GM21737 (cell line): ENCODE measurements around the gene DTNB.

Experiments used
- ATAC-seq: cut with Tn5 transposase; IDR thresholded peaks from one replicate; pipeline ENCODE4 v1.9.1; 2021; ENCODE audit warnings: mild to moderate bottlenecking, moderate library complexity; ENCODE audit not compliant: unreplicated experiment

Gene DTNB

DNA sequence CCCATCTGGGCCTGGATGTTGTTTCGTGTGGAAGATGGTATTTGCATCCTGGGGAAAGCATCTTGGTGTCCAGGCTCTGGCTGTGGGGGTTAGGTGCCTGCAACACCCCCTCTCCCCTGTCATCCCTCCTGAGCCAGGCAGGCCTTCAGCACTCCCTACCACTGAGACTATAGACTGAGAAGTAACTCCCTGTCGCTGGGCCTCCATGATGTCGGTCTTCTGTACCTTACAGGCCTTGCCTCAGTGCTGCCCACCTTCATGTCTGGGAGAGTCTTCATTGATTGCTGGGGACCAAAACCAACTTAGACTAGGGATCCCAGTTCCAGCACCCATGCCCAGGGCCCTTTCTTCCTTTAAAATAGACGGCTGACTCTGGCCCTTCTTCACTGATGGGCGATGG lies 298.6 kb downstream of the DTNB start:
- no peak for ATAC-seq

DNA sequence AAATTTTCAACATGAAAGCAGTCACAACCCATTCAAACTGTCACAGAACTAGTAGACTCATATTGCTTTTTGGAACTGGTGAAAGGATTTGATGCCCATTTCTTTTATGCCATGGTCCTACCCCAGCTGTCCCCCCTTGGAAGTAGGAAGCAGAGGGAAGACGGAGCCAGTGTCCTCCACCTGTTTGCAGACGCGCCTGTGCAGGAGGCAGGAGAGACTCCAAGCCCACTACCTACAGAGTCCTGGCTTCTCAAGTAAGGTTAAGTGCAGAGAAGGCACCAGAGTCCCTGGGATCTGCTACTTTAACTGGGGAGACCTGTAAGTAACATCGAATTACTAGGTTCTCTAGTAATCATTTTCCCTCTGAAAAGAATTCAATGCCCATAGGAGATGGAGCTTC lies 299.0 kb downstream of the DTNB start:
- no peak for ATAC-seq

DNA sequence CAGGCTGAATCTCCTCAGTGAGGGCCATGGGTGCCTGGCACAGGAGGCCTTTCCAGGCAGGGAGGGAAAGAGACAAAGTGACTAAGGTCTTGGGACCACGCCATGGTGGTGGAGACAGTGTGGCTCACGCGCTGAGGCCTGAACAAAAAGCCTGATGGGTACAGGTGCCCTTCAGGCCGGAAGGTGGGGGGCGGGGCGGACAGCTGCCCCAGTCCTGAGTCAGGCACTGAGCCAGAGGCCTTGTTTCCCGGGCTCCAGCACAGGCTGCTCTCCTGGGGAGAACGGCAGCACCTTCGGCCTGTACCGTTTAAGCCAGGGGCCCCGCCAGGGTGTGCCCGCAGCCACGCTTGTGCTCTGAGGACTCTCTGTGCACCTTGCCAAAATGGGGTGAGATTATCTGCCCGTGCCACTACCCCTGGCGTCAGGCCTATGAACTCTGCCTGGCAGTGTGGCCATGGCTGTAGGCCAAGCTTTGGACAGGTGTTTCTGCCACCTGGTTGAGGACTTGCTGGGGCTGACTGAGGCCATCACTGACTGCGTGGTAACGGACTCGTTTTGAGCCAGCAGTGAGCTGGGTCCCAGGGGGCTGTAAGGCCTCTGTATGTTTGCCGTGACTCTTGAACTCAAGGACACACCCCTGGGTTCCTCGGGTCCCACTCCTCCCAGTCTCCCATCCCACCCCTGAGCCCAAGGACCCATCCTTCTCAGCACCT lies 300.0 kb downstream of the DTNB start:
- ATAC-seq = no peak

DNA sequence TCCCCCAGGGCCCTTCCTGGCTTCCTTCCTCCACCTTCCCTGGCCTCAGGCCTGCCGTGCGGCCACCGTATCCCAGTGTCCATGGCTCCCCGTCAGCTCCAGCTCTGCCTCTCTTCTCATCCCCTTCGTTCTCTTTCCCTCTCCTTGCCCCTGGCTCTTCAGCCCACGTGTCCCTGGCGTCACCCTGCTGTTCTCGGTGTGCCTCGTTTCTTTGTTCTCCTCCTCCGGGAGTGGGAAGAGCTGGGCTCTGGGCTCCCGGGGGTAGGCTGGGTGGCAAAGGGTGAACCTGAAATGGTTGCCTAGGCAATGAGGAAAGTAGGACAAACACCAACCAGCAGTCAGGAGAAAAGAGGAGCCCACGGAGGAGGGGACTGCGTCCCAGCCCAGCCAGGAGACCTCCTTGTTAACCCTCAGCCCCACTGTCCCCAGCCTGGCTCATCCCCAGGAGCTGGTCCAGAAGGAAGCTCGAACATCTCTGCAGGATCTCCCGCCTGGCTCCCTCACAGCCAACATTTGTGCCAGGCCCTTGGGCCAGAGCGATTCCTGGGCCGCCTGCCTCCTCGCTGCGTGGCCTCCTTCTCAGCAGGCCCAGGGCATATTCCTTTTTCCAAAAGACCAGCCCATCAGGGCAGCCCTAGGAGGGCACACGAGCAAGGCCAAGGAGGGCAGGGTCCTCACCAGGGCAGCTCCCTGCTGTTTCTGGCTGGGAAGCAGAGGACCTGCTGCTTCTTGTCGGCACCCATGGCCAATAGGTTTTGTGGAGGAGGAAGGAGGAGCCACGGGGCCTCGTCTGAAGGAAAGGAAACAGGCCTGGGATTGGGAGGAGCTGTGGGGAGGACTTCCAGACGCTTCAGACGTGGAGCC lies 300.7 kb downstream of the DTNB start:
- ATAC-seq = no peak

DNA sequence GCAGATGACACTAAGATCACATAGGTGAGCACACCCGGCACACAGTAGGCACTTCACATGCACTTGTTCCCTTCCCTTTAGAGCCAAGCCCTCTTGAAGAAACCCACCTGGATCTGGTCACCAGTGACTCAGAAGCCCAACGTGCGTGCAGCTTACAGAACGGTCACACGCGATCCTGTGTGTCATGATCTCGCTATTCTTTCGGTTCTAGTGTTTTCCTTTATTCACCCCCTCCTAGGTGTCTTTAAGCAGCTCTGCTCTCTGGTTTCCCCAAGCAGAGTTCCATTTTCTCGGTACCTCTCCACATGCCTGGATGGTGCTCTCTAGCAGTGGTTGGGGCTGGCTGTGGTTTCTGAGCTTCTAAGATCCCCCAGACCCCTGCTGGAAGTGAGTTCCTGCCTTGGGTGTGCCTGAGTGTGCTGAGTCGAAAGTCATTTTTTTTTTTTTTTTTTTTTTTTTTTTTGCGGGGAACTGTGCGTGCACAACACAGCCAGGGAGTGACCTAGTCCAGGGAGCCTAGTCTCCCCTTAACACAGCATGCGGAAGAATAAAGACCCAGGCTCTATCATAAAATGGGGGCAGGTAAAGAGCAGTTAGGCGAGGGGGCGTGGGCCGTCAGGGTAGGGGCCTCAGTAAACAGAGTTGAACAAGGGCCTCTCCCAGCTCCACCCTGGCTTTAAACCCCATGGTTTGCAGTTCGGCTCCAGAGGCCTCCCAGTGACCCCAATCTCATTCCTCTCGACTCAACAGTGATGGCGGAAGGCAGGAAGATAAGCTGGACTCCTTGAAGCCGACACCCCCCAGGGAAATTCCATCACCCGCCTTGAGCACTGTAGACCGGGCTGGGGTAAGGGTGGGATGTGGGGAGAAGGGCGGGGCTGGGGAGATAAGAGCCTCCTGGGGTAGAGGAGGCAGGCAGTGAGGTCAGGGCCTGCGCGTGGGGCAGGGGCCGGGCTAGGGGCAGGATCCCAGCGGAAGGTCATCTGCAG lies 301.8 kb downstream of the DTNB start:
- ATAC-seq = no peak

DNA sequence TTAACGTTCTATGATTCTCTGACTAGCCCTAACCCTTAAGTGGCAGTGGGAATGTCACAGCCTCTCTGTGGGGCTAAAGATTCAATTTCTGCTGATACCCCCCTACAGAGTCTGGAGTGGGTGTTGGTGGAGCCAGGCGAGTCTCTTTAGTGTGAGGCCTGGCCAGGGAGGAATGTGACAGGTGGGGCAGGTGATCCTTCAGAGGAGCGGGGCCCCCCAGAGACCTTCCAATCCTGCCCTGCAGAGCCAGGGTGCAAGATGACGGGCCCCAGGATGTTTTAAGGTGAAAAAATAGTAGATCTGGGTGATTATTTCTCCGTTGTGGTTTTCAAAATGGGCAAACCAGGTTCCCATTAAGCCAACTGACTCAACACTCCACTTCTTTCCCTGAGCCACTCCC lies 303.5 kb downstream of the DTNB start:
- ATAC-seq = no peak

DNA sequence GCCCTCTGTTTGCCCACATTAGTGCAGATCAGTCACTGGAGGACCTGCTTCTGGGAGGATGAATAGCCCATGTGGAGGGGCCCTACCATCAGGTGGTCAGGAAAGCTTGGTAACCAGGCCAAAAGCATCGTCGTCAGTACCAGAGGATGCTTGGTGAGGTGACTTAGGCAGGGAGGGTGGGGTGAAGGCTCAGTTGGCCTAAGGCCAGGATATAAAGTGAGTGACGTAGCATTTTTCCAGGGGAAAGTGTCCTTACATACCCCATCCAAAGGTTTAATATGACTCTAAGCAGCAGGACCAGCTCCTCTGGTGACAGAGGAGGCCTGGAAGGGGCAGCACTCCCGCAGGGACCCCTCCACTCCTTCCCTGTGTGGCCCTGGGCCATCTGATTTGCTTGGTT lies 303.9 kb downstream of the DTNB start:
- ATAC-seq = no peak

DNA sequence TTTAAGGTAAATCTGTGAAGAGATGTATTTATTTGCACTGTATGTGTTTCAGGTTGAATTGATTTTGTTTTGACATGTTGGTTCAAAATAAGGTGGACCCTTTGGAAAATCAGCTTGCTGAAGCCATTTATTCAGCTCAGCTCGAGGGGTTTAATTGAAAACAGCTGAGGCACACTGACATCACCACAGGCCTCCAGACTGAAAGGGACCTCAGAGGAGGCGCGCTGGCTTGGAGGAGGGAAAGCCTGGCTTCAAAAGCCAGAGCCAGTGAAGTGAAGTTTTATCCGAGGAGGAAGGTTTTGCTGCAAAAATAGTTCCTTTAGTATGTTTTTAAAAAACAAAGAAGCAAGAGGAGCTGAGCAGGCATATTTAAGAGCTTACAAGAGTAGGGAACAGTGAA lies 304.7 kb downstream of the DTNB start:
- no peak for ATAC-seq

DNA sequence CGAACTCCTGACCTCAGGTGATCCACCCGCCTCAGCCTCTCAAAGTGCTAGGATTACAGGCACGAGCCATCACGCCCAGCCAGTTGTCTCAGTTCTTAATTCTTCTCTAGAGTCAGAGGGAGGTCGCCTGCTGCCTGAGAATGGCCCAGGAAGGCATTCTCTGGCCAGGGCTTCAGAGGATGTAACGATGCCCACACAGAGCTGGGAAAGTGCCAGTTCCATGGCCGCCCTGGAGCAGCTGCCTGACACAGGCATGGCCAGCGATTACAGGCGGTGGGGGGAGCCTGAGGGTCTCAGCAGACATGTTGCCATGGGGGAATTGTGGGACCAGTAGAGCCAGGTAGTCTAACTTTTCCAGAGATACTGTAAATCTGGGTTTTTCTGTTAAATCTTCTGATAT lies 306.1 kb downstream of the DTNB start:
- ATAC-seq = no peak

DNA sequence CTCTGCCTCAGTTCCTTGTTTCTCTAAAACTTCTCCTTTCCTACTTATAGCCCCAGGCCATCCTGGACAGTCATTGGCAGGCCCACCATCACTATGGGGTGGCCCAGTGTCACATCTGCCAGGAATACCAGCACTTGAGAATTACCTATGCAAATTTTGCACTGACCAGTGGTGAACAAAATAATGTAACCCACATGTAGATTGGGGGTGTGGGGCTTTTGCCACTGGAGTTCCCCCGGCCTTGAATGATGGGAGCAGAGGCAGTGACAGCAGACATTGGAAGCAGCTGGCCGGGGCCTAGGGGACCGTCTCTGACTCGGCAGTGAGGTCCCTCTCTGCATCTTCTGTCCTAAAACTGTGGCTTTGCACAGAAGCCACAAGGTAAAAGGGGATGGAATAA lies 306.7 kb downstream of the DTNB start:
- ATAC-seq = no peak

DNA sequence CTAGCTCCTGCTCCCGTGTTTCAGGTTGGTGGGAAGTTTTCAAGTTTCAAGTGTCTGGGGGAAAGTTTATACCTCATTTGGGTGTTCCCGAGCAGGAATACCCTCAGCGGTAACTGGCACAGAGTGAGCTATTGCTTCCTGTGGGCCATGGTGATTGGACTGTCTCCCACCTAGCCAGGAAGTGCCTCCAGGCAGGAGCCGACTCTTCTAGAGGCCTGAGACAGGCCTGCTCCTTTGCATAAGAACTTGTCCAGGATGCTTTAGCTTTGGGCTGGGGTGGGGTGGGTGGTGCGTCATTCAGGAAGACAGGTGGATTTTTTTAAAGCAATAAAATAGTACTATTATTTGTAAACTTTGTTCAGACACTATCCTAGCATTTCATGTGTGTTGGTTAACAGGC lies 308.1 kb downstream of the DTNB start:
- ATAC-seq = no peak

DNA sequence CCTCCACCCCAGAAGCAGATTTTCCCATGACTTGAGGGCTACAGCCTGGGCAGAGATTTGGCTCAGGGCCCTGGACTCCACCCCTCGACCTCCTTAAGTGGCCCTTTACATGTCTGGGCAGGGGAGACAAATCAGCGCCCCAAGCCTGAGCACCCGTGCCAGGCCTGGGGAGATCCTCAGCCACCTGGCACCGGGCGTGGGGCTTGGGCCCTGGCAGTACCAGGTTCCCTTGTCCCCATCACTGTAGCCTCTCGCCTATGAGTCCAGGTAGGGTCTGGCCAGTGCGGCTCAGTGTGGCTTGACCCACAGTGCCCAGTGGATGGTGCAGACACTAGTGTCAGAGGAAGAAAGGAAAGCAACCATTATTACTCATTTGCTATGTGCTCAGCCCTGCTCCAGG lies 309.6 kb downstream of the DTNB start:
- no peak for ATAC-seq

DNA sequence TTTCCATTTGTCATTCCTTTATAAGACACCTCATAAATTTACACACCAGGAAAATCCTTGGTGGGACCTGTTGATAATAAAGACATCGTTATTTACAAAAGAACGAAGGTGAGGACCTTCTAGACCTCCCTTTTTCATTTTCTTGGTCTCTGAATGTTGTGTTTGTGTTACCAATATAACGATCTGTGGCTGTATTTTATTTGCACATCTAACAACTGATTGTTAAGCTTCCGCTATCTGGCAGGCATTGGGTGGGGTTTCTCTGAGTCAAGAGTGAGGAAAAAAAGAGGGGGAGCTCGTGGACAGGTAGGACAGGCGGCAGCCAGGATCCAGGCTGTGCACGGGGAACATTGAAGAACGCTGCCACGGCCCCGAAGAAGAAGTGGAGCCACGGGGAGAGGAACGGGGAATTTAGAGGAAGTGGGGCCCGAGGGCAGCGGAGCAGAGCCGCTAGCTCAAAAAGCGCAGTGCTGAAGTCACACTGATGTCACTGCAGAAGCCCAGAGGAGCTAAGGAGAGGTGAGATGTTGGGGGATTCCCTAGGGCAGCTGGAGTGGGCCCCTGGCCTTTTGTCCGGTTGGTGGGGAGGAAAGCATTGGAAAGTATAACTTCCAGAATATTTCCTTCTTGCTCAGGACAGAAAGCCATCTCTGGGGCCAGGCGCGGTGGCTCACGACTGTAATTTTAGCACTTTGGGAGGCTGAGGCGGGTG lies 310.8 kb downstream of the DTNB start:
- peak; percentile 62 for ATAC-seq

DNA sequence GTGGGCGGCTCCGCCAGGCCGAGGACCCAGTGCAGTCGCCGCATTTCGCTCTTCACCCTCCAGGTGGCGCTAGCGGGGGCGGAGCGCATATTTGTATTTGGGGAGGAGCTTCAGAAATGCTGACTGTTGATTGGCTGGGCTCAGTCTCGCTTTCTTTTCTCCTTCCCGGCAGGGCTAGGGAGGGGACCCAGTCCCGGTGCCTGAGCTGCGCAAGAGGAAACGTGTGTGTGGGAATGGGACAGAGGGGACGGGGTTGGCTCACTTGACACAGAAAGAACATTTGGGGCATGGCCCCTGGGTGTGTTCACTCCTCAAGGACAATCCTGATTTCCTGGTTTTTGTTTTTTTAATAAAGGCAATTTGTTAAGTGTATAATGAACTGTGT lies 311.3 kb downstream of the DTNB start:
- peak; percentile 86 for ATAC-seq

DNA sequence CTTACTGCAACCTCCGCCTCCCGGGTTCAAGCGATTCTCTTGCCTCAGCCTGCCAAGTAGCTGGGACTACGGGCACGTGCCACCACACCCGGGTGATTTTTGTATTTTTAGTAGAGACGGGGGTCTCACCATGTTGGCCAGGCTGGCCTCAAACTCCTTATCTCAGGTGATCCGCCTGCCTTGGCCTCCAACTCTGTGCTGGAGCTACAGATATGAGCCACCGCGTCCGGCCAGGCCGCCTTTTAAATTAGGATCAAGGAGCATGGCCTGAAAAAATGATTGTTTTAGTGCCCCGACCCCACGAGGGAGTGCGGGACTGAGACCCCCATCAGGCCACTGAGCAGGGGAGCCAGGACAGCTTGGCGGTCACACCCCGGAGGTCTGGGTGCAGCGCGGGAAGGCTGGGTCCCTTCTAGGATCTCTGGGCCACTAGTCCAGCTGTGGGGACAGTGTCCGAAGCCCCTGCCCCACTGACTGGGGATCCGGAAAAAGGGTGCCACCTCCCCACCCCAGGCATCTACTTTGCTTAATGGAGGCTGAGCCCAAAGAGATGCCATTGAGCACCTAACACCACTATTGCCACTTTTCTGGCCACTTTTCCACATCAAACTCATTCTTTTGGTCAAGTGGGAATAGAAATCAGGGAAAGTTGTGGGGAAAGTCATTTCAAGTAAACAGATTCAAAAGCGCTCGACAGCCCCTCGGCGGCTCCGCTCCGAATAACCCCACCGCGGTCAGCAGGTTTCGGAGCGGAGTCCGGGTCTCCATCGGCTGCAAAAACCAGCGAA lies 311.9 kb downstream of the DTNB start:
- no peak for ATAC-seq

DNA sequence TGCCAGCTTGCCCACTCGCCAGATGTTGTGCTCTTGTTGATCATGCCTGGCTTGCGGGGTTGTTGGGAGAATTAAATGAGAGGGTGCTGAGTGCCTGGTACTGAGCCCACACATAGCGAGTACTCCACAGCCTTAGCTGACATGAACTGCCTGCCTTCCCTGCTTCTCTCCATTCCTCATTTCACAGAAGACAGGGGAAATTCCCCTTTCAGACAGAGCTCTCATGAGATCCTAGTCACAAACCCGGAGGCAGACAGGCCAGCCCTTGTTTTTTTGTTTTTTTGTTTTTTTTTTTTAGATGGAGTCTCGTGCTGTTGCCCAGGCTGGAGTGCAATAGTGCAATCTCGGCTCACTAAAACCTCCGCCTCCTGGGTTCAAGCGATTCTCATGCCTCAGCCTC lies 314.5 kb downstream of the DTNB start:
- no peak for ATAC-seq

DNA sequence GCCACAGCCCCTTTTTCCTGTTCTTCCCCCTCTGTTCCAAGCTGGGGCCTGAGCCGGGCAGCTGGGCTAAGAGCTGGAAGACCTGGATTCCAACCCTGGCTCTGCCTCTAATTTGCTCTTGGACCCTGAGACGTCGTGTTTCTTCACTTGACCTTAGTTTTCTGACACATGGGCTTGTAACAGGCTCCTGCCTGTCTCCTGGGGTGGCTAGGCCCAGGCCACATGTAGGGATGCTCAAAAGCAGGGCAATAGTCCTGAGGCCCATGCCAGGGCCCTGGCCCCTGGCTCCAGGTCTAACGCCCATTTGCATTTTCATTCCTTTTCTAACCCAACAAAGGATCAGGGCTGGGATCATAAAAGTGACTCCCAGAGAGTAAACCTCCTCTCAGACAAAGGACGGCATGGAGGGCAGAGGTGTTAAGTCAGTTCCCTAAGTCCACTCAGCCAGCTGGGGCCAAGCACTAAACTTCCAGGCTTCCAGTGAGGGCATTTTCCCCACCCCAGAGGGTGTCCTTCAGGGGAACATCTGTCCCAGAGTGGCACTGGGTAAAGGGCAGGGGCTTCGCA lies 315.0 kb downstream of the DTNB start:
- ATAC-seq = no peak

DNA sequence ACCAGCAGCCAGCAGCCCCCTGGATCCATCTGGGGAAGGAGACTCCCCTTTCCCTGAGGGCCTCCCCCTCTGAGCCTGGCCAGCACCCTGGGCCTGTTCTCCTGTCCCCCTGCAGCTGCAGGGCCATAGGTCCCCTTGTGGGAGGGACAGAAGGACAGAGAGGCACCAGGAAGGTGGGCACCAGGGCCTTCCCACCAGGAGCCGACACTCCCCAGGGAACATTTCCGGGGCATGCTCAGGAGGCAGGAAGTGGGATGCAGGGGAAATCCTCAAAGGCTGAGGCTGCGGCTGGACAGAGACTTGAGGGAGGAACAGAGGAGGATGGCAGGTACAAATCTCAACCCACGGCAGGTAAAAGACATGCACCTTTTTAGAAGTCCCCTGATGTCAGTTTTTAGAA lies 317.3 kb downstream of the DTNB start:
- no peak for ATAC-seq

DNA sequence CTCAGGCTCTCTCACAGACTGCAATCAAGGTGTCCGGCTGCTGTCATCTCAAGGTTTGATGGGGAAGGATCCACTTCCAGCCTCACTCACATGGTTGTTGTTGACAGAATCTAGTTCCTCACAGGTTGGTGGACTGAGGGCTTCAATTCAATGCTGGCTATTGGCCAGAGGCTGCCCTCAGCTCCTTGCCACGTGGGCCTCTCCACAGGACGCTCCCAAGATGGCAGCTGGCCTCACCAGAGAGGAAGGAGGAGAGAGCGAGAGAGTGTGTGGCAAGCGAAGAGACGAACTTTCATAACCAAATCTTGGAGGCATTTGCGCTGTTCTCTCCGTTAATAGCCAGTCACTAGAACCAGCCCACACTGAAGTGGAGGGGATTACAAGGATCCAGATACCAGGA lies 318.1 kb downstream of the DTNB start:
- no peak for ATAC-seq

DNA sequence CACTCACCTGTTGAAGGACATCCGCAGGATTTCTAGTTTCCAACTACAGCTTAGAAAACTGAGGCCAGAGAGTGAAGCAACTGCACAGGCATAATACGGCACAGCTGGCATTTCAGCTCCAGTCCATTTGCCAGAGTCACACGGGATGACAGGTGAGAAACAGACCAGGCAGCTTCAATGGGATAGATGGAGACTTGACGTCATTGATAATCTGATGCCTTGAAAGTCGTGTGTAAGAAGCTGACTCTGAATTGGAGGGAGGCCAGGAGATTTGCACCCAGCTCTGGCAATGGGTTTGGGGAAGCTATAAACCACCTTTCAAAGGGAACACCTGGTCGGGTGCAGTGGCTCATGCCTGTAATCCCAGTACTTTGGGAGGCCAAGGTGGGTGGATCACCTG lies 319.3 kb downstream of the DTNB start:
- ATAC-seq = no peak
